RWPE1 (cell line): ENCODE results near the gene NFIA.

Experiments used
- CTCF ChIA-PET: fragments of 350-600 bp; sonication (Branson Sonifier 250); formaldehyde crosslinking; extraction: SDS; loops from one replicate; lab custom pipeline; 2021; lab: Yijun Ruan, JAX
- POLR2A ChIA-PET: fragments of 400-600 bp; formaldehyde crosslinking; extraction: SDS; loops from one replicate; lab custom pipeline; 2020; ENCODE audit warnings: antibody characterized with exemption; ENCODE audit not compliant: low non-redundant PET; lab: Yijun Ruan, JAX
- DNase-seq: peaks from one replicate; pipeline ENCODE4 v3.0.0; 2012; ENCODE audit warnings: low spot score
- H3K27ac ChIP-seq: fragments of 450-650 bp; 2 replicates; pipeline ENCODE4 v1.5.1; 2017
- TF ChIP-seq, protein P1 (sequence below): fragments of 450-650 bp; conservative IDR thresholded peaks from 2 replicates; pipeline ENCODE4 v1.5.1; 2017; ENCODE audit warnings: low read depth, mild to moderate bottlenecking

The NFIA gene

GRCh38 chr1:61093525-61094137 is 11.3 kb downstream of the NFIA start:
- TF ChIP-seq, protein P1, sequence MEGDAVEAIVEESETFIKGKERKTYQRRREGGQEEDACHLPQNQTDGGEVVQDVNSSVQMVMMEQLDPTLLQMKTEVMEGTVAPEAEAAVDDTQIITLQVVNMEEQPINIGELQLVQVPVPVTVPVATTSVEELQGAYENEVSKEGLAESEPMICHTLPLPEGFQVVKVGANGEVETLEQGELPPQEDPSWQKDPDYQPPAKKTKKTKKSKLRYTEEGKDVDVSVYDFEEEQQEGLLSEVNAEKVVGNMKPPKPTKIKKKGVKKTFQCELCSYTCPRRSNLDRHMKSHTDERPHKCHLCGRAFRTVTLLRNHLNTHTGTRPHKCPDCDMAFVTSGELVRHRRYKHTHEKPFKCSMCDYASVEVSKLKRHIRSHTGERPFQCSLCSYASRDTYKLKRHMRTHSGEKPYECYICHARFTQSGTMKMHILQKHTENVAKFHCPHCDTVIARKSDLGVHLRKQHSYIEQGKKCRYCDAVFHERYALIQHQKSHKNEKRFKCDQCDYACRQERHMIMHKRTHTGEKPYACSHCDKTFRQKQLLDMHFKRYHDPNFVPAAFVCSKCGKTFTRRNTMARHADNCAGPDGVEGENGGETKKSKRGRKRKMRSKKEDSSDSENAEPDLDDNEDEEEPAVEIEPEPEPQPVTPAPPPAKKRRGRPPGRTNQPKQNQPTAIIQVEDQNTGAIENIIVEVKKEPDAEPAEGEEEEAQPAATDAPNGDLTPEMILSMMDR = no peak
- ChIA-PET CTCF (no interaction called here), POLR2A (interaction anchor here (0.5 kb wide), 1 partner anchor 212 kb away, joined by 3 read pairs; no protein-coding TSS in a partner anchor)
- no peak overlapping the region for H3K27ac ChIP-seq
- DNase-seq = no peak

- no peak for DNase-seq
- ChIA-PET CTCF (interaction anchor here (0.6 to 0.9 kb wide), 2 partner anchors 36 to 347 kb away, joined by 3 read pairs; no protein-coding TSS in a partner anchor), POLR2A (no interaction called here)
- TF ChIP-seq, protein P1 = no peak
- no peak overlapping the region for H3K27ac ChIP-seq
These were observed 12.5 kb downstream of the NFIA start for GRCh38 chr1:61094677-61095469.

DNA sequence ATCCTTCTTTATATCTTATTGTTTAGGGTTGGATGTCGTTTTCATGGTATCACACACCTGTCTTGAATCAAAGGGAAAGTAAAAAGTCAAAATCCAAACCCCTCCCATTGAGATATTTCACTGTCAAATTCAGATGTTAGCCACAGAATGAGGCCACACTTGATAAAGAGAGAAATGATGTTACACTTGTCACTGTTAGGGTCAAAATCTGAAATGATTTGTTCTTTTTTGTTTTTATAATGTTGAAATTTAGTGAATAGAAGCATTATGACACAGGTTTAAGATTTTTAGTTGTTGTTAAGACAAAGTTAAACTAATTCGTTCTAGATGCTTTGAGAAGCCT is 13.1 kb downstream of the NFIA start:
- TF ChIP-seq, protein P1 = no peak
- CTCF ChIA-PET = interaction anchor here (0.9 kb wide), 1 partner anchor 346 kb away, joined by 3 read pairs; no protein-coding TSS in a partner anchor
- DNase-seq = no peak
- no peak overlapping the region for H3K27ac ChIP-seq
- POLR2A ChIA-PET = no interaction called here

GRCh38 chr1:61097317-61097716 is 15.0 kb downstream of the NFIA start:
- no peak overlapping the region for H3K27ac ChIP-seq
- ChIA-PET POLR2A (no interaction called here), CTCF (interaction anchor here (0.6 to 1.6 kb wide), 2 partner anchors 48 to 71 kb away, joined by 3 to 4 read pairs; no protein-coding TSS in a partner anchor)
- DNase-seq = peak; percentile 75
- TF ChIP-seq, protein P1 = no peak

DNA sequence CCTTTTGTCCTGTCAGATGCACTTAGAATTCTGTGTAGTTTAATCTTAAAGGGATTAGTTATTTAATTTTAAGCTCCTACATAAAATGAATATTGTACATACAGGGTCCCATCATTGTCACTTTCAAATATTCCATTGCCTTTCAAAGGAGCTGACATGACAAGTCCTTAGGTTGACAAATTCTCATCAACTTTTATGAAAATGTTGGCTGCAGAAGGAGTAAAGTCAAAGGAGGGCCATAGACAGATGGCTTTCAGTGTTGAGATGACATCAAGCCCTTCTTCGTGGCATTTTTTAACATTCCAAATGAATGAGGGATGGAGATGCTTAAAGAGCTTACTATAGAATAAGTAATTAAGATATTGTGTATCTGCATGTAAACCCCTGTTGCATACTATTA is 15.4 kb downstream of the NFIA start:
- ChIA-PET CTCF (interaction anchor here (1.6 kb wide), 1 partner anchor 48 kb away, joined by 3 read pairs; no protein-coding TSS in a partner anchor), POLR2A (no interaction called here)
- no peak for DNase-seq
- no peak overlapping the region for H3K27ac ChIP-seq
- TF ChIP-seq, protein P1 = no peak

DNA sequence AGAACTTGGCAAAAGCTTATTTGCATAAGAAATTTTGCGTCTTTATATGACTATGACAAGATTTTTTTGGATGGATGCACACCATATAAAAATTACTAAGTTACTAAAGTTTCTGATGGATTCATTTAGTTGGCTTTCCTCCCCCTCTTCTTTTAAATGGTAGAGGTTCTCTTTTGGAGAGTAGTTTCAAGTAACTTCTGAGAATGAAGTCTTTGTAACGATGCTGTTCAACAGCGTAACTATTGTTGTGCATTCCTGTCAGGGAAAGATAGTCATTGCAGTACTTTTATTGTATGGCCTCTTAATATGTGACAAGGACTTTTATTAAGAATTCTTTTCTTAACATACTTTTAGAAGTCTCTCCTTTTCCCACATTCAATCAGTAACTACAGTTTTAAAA is 16.0 kb downstream of the NFIA start:
- CTCF ChIA-PET = interaction anchor here (0.7 to 1.6 kb wide), 2 partner anchors 49 to 333 kb away, joined by 3 to 5 read pairs; no protein-coding TSS in a partner anchor
- DNase-seq = no peak
- POLR2A ChIA-PET = no interaction called here
- TF ChIP-seq, protein P1 = no peak
- H3K27ac ChIP-seq = no peak overlapping the region
